GM12872 (cell line): ENCODE data around the gene CIB4.

Experiments
- CTCF ChIP-seq: IDR thresholded peaks from 3 replicates; pipeline ENCODE4 v1.5.1; 2011; ENCODE audit warnings: low read depth, mild to moderate bottlenecking, low read length, moderate library complexity; ENCODE audit not compliant: insufficient read depth

Gene CIB4

DNA sequence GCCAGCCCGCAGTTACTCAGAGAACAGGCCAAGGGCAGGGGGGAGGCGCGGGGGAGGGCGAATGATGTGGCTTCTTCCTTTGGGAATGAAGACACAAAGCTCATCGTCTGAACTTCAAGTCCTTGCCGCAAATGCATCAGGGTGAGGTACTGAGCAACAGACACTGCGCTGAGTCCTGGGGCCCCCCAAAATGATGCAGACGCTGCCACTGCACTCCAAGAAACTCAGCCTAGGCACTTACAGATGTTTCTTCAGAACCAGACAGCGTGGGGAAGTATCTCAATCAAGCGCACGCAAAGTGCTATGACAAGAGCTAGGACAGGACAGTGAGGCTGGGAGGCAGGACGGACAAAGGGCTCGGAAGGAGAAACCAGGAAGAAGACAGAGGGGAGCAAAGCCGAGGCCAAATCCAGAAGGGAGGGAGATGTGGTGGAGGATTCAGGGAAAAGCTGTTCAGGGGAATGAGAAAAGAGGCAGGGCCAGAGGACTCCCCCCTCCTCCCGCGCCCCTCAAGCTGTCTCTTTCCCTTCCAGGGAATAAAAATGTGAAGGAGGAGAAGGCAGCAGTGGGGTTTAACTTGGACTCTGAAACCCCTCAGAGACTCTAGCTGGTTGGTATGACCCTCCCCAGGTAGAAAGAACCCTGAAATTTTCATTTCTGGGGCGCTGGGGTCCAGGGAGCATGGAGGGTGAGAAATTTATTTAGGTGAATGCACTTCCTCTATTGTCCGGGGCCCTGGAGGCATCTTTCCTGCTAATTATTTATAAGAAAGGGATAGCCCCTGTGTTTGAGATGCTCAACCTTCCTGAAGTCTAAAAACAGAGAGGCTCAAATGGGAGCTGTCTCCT, 34.9 kb downstream of the CIB4 start:
- no peak for TF ChIP-seq CTCF

DNA sequence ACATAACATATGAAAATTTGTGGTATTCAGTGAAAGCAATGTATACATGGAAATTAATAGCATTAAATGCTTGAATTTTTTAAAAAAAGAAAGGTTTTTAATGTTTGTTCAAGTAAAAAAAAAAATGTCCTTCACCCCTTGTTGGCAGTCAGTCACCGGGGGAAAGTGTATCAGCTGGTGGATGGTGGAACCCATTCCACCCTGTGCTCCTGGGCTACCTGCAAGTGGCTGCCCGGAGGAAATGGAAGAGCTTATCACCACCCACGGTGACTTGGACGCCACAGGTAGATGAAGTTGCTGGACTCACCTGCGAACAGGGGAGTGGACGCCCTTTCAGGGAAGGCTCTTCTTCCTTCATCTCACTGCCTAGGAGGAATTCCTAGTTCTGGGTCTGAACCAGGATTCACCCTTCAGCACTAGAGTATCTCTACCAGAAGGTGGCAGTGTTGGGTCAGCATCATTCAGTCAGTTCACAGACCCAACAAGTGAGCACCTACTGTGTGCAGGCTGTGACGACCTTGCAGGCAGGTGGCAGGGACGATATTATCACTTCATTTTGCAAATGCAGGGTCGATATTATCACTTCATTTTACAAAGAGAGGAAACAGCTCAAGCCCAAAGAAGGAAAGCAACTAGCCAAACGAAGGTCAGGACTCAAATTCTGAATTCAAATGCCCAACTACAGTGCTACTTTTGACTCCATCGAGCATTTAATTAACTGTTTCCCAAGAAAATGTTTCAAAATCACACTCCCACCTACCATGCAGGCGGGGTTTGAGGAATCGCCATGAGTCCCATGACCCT, 35.8 kb downstream of the CIB4 start:
- peak; percentile 87 for TF ChIP-seq CTCF

DNA sequence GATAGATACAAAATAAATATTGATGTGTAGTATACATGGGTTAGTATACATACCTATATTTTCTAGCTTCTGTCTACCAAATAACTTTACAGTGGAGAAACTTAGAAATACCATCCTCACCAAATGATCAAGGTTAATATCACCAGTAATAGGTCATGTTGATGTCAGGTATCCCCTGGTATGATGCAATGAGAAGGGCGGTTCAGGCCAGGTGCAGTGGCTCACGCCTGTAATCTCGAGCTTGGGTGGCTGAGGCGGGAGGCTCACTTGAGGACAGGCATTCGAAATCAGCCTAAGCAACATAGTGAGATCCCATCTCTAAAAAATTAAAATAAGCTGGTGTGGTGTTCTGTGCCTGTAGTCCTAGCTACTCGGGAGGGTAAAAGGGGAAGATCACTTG, 38.6 kb downstream of the CIB4 start:
- TF ChIP-seq CTCF = no peak

GRCh38 chr2:26599387-26599786, 41.8 kb downstream of the CIB4 start:
- no peak for TF ChIP-seq CTCF

DNA sequence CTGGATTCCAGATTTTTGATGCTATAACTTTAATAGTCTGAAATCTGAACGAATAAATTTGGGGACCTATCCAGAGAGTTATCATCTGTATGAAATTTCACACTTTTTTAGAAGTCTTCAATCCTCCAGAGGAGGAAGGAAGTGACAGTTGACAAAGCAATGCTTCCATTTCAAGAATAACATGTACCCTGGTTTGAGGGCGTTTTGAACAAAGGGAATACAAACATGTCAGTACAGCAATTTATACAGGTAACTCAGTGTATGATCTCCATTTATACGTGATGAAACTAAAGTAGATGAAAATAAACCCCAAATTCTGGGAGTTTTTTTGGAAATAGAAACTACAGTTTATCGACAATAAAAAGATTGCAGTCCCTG, 42.2 kb downstream of the CIB4 start:
- TF ChIP-seq CTCF = no peak

- no peak for TF ChIP-seq CTCF
These were observed 42.7 kb downstream of the CIB4 start for GRCh38 chr2:26598336-26598995.

DNA sequence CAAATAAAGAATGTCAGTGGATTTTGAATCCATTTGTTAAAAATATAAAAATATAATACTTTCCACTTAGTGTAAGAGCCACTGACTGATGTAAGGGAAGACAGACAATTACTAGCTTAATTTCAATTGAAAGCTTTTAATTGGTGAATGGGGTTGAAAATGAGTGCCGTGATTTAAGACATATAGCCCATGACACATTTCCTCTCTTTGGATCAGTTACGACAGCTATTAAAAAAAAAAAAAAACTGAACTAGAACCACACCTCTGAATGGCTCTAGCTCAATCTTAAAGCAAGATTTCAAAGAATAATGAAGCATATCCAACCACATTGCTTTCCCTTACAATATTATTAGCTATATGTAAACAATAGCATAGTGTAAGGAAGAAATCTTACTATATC, 44.0 kb downstream of the CIB4 start:
- TF ChIP-seq CTCF = no peak
